ENCODE measurements around the gene MICU1. TPM values are rescaled to one million over a fixed set of nuclear protein-coding genes. Genes with fewer than 3 reads are reported as not detected.
"Not testable (repeated sequence)": the region's sequence is repeated elsewhere in the genome, so short reads cannot be mapped to it uniquely, and the experiment has no call there.

MICU1 gene
- total RNA-seq, 1 donor from 2014 or later: 49.0 TPM

- intact Hi-C loops (cut with DNase I): loop anchor here (10.0 kb wide), 1 partner anchor 451 kb away; no protein-coding TSS in a partner anchor
- not testable (repeated sequence) for DNase-seq (ENCODE audit: missing footprints)
These were observed 279.8 kb downstream of the MICU1 start for GRCh38 chr10:72346117-72346516.

GRCh38 chr10:72344932-72345331 lies 280.9 kb downstream of the MICU1 start:
- ATAC-seq (no peak), DNase-seq (ENCODE audit: missing footprints) (no peak)
- intact Hi-C loops (cut with DNase I): loop anchor here (10.0 kb wide), 1 partner anchor 450 kb away; no protein-coding TSS in a partner anchor

More at GRCh38 chr10:72346117-72346516, 279.8 kb downstream of the MICU1 start:
- ATAC-seq: not testable (repeated sequence)

- no peak for ATAC-seq
- intact Hi-C loops (cut with DNase I): loop anchor here (10.0 kb wide), 1 partner anchor 448 kb away; no protein-coding TSS in a partner anchor
- DNase-seq (ENCODE audit: missing footprints): no peak
These were observed 283.0 kb downstream of the MICU1 start for GRCh38 chr10:72342911-72343310.

- ATAC-seq (peak; percentile 29), DNase-seq (ENCODE audit: missing footprints) (peak; percentile 92)
- intact Hi-C loops (cut with DNase I): loop anchor here (10.0 kb wide), 1 partner anchor 446 kb away; no protein-coding TSS in a partner anchor
These were observed 285.2 kb downstream of the MICU1 start for GRCh38 chr10:72340510-72341261.

GRCh38 chr10:72338180-72338579 lies 287.7 kb downstream of the MICU1 start:
- intact Hi-C loops (cut with DNase I): loop anchor here (5.0 kb wide), 1 partner anchor 376 kb away; the partner anchor contains the start of gene CHST3
- DNase-seq (ENCODE audit: missing footprints) (no peak), ATAC-seq (no peak)

- DNase-seq (ENCODE audit: missing footprints) (no peak), ATAC-seq (no peak)
- intact Hi-C loops (cut with DNase I): loop anchor here (2.0 to 5.0 kb wide), 4 partner anchors 65 to 375 kb away; partner anchors contain the start of genes CHST3 and DDIT4
These were observed 288.2 kb downstream of the MICU1 start for GRCh38 chr10:72337722-72338121.

- DNase-seq (ENCODE audit: missing footprints) (peak; percentile 93), ATAC-seq (peak; percentile 50)
These were observed 288.7 kb downstream of the MICU1 start for GRCh38 chr10:72337039-72337629.

GRCh38 chr10:72336259-72337038 lies 289.4 kb downstream of the MICU1 start:
- no peak for ATAC-seq
- intact Hi-C loops (cut with DNase I): loop anchor here (2.0 to 5.0 kb wide), 4 partner anchors 64 to 374 kb away; partner anchors contain the start of genes CHST3 and DDIT4
- peak; percentile 57 for DNase-seq (ENCODE audit: missing footprints)

More at GRCh38 chr10:72337039-72337629, 288.7 kb downstream of the MICU1 start:
- intact Hi-C loops (cut with DNase I): loop anchor here (2.0 to 5.0 kb wide), 4 partner anchors 64 to 375 kb away; partner anchors contain the start of genes CHST3 and DDIT4

- intact Hi-C loops (cut with DNase I): loop anchor here (2.0 to 5.0 kb wide), 5 partner anchors 63 to 373 kb away; partner anchors contain the start of genes CHST3 and DDIT4
- DNase-seq (ENCODE audit: missing footprints) (peak; percentile 84), ATAC-seq (peak; percentile 43)
These were observed 290.3 kb downstream of the MICU1 start for GRCh38 chr10:72335394-72336258.

- peak; percentile 94 for DNase-seq (ENCODE audit: missing footprints)
- intact Hi-C loops (cut with DNase I): loop anchor here (2.0 to 5.0 kb wide), 2 partner anchors 112 to 373 kb away; partner anchors contain the start of gene CHST3
- peak; percentile 46 for ATAC-seq
These were observed 291.0 kb downstream of the MICU1 start for GRCh38 chr10:72334825-72335393.

GRCh38 chr10:72334196-72334824 lies 291.6 kb downstream of the MICU1 start:
- no peak for ATAC-seq
- intact Hi-C loops (cut with DNase I): loop anchor here (2.0 kb wide), 1 partner anchor 112 kb away; no protein-coding TSS in a partner anchor
- peak; percentile 61 for DNase-seq (ENCODE audit: missing footprints)

- intact Hi-C loops (cut with DNase I): loop anchor here (2.0 kb wide), 1 partner anchor 111 kb away; no protein-coding TSS in a partner anchor
- ATAC-seq (no peak), DNase-seq (ENCODE audit: missing footprints) (peak; percentile 62)
These were observed 292.5 kb downstream of the MICU1 start for GRCh38 chr10:72333112-72334015.

- ATAC-seq (no peak), DNase-seq (ENCODE audit: missing footprints) (peak; percentile 59)
These were observed 293.3 kb downstream of the MICU1 start for GRCh38 chr10:72332423-72333111.

GRCh38 chr10:72331575-72332422 lies 294.1 kb downstream of the MICU1 start:
- peak; percentile 69 for ATAC-seq
- intact Hi-C loops (cut with DNase I): no loop called here
- peak; percentile 88 for DNase-seq (ENCODE audit: missing footprints)

More at GRCh38 chr10:72332423-72333111, 293.3 kb downstream of the MICU1 start:
- intact Hi-C loops (cut with DNase I): no loop called here
